HepG2 (cell line): ENCODE measurements around the gene ARL3. TPM values are rescaled to one million over a fixed set of nuclear protein-coding genes. Genes with fewer than 3 reads are reported as not detected.

ENCODE experiments used
- BORCS8-MEF2B ChIP-seq: sonication (generic); formaldehyde crosslinking; IDR thresholded peaks from 2 replicates; pipeline ENCODE4 v1.8.0; 2022; ENCODE audit warnings: mild to moderate bottlenecking, missing genetic modification reagents
- CBX2 ChIP-seq, 2 experiments: fragments of 200-600 bp in 1 of 2; sonication (generic); formaldehyde crosslinking in 1 of 2; IDR thresholded peaks; 2 replicates each; pipeline versions ENCODE4 v1.7.0 to v1.8.1; 2018 to 2022; ENCODE audit warnings: low read depth in 2 of 2, low read length in 1 of 2, mild to moderate bottlenecking in 1 of 2, missing genetic modification reagents in 1 of 2
- RAD21 ChIP-seq: fragments of 450-650 bp; formaldehyde crosslinking; IDR thresholded peaks from 2 replicates; pipeline ENCODE4 v1.5.0; 2020; ENCODE audit warnings: mild to moderate bottlenecking
- SP5 ChIP-seq: IDR thresholded peaks from 2 replicates; pipeline ENCODE4 v1.6.1; 2016; ENCODE audit warnings: low read depth, borderline replicate concordance
- YY1 ChIP-seq: IDR thresholded peaks from 2 replicates; pipeline ENCODE4 v1.6.1; 2011; ENCODE audit warnings: low read length, low read depth, moderate library complexity, mild to moderate bottlenecking; ENCODE audit not compliant: insufficient read depth, insufficient replicate concordance
- ZFP36L2 ChIP-seq: sonication (generic); formaldehyde crosslinking; IDR thresholded peaks from 2 replicates; pipeline ENCODE4 v1.4.0; 2020; ENCODE audit warnings: missing genetic modification reagents
- ZNF224 ChIP-seq: sonication (generic); formaldehyde crosslinking; IDR thresholded peaks from 2 replicates; pipeline ENCODE4 v1.5.0; 2020; ENCODE audit warnings: mild to moderate bottlenecking, missing genetic modification reagents
- ZNF841 ChIP-seq: sonication (generic); formaldehyde crosslinking; IDR thresholded peaks from 2 replicates; pipeline ENCODE4 v1.8.1; 2023; ENCODE audit warnings: missing genetic modification reagents, borderline replicate concordance
- polyA plus RNA-seq, 8 experiments: library from polyadenylated mRNA; depleted of rRNA in 3 of 8; stranded (reverse) in 7 of 8; unstranded in 1 of 8; fragments of >200 nt; fragmentation: Illumina TruSeq in 4 of 8; extraction: Trizol in 4 of 8; gene quantifications; 2 replicates each; pipeline versions ENCODE4 v1.2.1 to v1.2.3, GENCODE V29; 2011 to 2016; ENCODE audit warnings: low read depth in 4 of 8, missing spikeins in 1 of 8, mixed read lengths in 1 of 8; ENCODE audit not compliant: insufficient read depth in 1 of 8
- total RNA-seq, 5 experiments: library from RNA; depleted of rRNA; stranded (reverse); fragments of >200 nt; fragmentation: Illumina TruSeq; extraction: Trizol; gene quantifications; 2 replicates each; pipeline ENCODE4 v1.2.3, GENCODE V29; 2016; ENCODE audit warnings: low read depth in 1 of 5
- TF ChIP-seq, protein P1 (sequence below): IDR thresholded peaks from 2 replicates; pipeline ENCODE4 v1.6.1; 2016; ENCODE audit warnings: low read depth, missing genetic modification reagents, missing compliant biosample characterization
- TF ChIP-seq, protein P2 (sequence below): sonication (generic); formaldehyde crosslinking; IDR thresholded peaks from 2 replicates; pipeline ENCODE4 v1.5.1; 2020; ENCODE audit warnings: missing genetic modification reagents, mild to moderate bottlenecking, borderline replicate concordance
- TF ChIP-seq, protein P3 (sequence below): sonication (generic); formaldehyde crosslinking; IDR thresholded peaks from 2 replicates; pipeline ENCODE4 v1.5.0; 2020; ENCODE audit warnings: missing genetic modification reagents, mild to moderate bottlenecking, borderline replicate concordance
- TF ChIP-seq, protein P4 (sequence below): sonication (generic); formaldehyde crosslinking; IDR thresholded peaks from 2 replicates; pipeline ENCODE4 v1.9.0; 2022; ENCODE audit warnings: low read depth, missing genetic modification reagents
- TF ChIP-seq, protein P5 (sequence below): sonication (generic); formaldehyde crosslinking; IDR thresholded peaks from 2 replicates; pipeline ENCODE4 v1.8.0; 2022; ENCODE audit warnings: mild to moderate bottlenecking, missing genetic modification reagents; ENCODE audit not compliant: insufficient replicate concordance

ARL3 gene
- total and polyA plus RNA-seq, 2 of the 13 experiments (the other 11 are each of a cell fraction or from before 2014, with no cell fraction given), result 5.2 to 6.6 TPM

DNA sequence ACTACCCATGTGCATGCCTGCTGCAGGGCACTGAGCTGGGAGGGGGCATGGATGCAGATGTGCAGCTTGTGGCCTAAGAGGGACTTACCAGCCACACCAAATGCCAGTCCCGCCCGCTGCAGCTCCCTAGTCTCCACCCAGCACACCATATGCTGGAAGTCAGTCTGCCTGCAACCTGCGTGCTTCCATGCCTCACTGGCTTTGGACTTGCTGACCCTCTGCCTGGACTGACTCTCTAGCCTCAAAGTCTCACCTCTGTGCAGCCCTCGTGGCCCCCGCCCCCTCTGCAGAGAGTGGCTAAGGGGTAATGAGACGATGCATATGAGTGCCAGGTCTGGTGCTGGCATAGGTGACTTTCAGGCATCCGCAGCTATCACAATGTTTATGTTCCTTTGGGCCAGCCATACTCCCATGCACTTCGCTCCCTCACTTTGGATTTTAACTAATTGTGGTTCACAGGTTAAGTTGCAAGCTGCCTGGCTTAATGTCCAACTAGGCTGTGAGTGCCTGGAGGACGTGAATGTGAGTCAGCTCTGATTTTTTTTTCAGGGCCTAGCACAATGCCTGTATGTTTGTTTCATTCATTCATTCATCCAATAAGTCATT lies 48.2 kb downstream of the ARL3 start (continued):
- TF ChIP-seq, protein P1, sequence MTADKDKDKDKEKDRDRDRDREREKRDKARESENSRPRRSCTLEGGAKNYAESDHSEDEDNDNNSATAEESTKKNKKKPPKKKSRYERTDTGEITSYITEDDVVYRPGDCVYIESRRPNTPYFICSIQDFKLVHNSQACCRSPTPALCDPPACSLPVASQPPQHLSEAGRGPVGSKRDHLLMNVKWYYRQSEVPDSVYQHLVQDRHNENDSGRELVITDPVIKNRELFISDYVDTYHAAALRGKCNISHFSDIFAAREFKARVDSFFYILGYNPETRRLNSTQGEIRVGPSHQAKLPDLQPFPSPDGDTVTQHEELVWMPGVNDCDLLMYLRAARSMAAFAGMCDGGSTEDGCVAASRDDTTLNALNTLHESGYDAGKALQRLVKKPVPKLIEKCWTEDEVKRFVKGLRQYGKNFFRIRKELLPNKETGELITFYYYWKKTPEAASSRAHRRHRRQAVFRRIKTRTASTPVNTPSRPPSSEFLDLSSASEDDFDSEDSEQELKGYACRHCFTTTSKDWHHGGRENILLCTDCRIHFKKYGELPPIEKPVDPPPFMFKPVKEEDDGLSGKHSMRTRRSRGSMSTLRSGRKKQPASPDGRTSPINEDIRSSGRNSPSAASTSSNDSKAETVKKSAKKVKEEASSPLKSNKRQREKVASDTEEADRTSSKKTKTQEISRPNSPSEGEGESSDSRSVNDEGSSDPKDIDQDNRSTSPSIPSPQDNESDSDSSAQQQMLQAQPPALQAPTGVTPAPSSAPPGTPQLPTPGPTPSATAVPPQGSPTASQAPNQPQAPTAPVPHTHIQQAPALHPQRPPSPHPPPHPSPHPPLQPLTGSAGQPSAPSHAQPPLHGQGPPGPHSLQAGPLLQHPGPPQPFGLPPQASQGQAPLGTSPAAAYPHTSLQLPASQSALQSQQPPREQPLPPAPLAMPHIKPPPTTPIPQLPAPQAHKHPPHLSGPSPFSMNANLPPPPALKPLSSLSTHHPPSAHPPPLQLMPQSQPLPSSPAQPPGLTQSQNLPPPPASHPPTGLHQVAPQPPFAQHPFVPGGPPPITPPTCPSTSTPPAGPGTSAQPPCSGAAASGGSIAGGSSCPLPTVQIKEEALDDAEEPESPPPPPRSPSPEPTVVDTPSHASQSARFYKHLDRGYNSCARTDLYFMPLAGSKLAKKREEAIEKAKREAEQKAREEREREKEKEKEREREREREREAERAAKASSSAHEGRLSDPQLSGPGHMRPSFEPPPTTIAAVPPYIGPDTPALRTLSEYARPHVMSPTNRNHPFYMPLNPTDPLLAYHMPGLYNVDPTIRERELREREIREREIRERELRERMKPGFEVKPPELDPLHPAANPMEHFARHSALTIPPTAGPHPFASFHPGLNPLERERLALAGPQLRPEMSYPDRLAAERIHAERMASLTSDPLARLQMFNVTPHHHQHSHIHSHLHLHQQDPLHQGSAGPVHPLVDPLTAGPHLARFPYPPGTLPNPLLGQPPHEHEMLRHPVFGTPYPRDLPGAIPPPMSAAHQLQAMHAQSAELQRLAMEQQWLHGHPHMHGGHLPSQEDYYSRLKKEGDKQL (CRISPR knock-in tag), result no peak
- no peak for TF ChIP-seq BORCS8-MEF2B (CRISPR knock-in tag)
- TF ChIP-seq, protein P2, sequence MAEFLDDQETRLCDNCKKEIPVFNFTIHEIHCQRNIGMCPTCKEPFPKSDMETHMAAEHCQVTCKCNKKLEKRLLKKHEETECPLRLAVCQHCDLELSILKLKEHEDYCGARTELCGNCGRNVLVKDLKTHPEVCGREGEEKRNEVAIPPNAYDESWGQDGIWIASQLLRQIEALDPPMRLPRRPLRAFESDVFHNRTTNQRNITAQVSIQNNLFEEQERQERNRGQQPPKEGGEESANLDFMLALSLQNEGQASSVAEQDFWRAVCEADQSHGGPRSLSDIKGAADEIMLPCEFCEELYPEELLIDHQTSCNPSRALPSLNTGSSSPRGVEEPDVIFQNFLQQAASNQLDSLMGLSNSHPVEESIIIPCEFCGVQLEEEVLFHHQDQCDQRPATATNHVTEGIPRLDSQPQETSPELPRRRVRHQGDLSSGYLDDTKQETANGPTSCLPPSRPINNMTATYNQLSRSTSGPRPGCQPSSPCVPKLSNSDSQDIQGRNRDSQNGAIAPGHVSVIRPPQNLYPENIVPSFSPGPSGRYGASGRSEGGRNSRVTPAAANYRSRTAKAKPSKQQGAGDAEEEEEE (CRISPR knock-in tag), result no peak
- TF ChIP-seq, protein P3, sequence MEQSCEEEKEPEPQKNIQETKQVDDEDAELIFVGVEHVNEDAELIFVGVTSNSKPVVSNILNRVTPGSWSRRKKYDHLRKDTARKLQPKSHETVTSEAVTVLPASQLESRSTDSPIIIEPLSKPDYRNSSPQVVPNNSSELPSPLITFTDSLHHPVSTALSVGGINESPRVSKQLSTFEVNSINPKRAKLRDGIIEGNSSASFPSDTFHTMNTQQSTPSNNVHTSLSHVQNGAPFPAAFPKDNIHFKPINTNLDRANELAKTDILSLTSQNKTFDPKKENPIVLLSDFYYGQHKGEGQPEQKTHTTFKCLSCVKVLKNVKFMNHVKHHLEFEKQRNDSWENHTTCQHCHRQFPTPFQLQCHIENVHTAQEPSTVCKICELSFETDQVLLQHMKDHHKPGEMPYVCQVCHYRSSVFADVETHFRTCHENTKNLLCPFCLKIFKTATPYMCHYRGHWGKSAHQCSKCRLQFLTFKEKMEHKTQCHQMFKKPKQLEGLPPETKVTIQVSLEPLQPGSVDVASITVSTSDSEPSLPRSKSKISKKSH (CRISPR knock-in tag), result peak; percentile 28; the same call in 1 of the 2 replicates
- no peak for TF ChIP-seq SP5 (CRISPR knock-in tag)
- TF ChIP-seq, protein P4, sequence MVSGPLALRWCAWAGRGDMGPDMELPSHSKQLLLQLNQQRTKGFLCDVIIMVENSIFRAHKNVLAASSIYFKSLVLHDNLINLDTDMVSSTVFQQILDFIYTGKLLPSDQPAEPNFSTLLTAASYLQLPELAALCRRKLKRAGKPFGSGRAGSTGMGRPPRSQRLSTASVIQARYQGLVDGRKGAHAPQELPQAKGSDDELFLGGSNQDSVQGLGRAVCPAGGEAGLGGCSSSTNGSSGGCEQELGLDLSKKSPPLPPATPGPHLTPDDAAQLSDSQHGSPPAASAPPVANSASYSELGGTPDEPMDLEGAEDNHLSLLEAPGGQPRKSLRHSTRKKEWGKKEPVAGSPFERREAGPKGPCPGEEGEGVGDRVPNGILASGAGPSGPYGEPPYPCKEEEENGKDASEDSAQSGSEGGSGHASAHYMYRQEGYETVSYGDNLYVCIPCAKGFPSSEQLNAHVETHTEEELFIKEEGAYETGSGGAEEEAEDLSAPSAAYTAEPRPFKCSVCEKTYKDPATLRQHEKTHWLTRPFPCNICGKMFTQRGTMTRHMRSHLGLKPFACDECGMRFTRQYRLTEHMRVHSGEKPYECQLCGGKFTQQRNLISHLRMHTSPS, result peak; percentile 74; the same call in 1 of the 2 replicates
- TF ChIP-seq RAD21 (CRISPR knock-in tag), result no peak
- TF ChIP-seq, protein P5, sequence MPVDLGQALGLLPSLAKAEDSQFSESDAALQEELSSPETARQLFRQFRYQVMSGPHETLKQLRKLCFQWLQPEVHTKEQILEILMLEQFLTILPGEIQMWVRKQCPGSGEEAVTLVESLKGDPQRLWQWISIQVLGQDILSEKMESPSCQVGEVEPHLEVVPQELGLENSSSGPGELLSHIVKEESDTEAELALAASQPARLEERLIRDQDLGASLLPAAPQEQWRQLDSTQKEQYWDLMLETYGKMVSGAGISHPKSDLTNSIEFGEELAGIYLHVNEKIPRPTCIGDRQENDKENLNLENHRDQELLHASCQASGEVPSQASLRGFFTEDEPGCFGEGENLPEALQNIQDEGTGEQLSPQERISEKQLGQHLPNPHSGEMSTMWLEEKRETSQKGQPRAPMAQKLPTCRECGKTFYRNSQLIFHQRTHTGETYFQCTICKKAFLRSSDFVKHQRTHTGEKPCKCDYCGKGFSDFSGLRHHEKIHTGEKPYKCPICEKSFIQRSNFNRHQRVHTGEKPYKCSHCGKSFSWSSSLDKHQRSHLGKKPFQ (CRISPR knock-in tag), result no peak
- no peak for TF ChIP-seq YY1
- no peak for TF ChIP-seq CBX2 (IDR thresholded peaks at IDR 0.05; ENCODE audit: low read depth, low read length)
- TF ChIP-seq CBX2 (CRISPR knock-in tag; IDR thresholded peaks at IDR 0.05; ENCODE audit: low read depth), result no peak
- TF ChIP-seq ZNF841 (CRISPR knock-in tag), result no peak
- no peak for TF ChIP-seq ZNF224 (CRISPR knock-in tag)
- no peak for TF ChIP-seq ZFP36L2 (CRISPR knock-in tag)
